Endothelial cell of umbilical vein (primary cell): ENCODE data around the gene SRPK2. TPM values are rescaled to one million over a fixed set of nuclear protein-coding genes. Genes with fewer than 3 reads are reported as not detected.

Experiments used
- BruUV-seq: library from RNA; stranded (reverse); fragments of 400-500 nt; replicated peaks from 2 replicates; lab custom pipeline; 2021; lab: Mats Ljungman, UMichigan
- CTCF ChIA-PET: fragments of 300-600, 350-600 bp; sonication (Branson Sonifier 250); formaldehyde crosslinking; loops from one replicate; lab custom pipeline; 2021; ENCODE audit warnings: antibody characterized with exemption, inconsistent platforms; lab: Charles Lee
- POLR2A ChIA-PET: fragments of 300-600, 350-600 bp; sonication (Branson Sonifier 250); formaldehyde crosslinking; loops from one replicate; lab custom pipeline; 2021; ENCODE audit warnings: antibody characterized with exemption, inconsistent platforms; lab: Charles Lee
- DNase-seq: peaks from one replicate; pipeline ENCODE4 v3.0.0-alpha.2; 2011; ENCODE audit warnings: low read depth, low spot score
- FAIRE-seq: peaks from 2 replicates; lab custom pipeline; 2011; peaks lifted over from hg19 to GRCh38; lab: Jason Lieb, UNC
- H2AFZ ChIP-seq: 2 replicates; pipeline ENCODE4 v1.6.0; 2012; ENCODE audit warnings: low read depth, low read length, control low read depth, inconsistent platforms
- H3K27ac ChIP-seq: 2 replicates; pipeline ENCODE4 v1.5.1; 2011; ENCODE audit warnings: low read depth, mild to moderate bottlenecking, control low read depth, low read length, moderate library complexity; ENCODE audit not compliant: insufficient read depth
- H3K27me3 ChIP-seq, 2 experiments: 2 replicates each; pipeline versions ENCODE4 v1.6.0 to v1.6.1; 2011; ENCODE audit warnings: low read length in 2 of 2, mixed read lengths in 1 of 2; ENCODE audit not compliant: control insufficient read depth in 2 of 2, insufficient read depth in 2 of 2
- H3K36me3 ChIP-seq, 2 experiments: 2 replicates in 1 of 2; 3 replicates in 1 of 2; pipeline ENCODE4 v1.5.1; 2011; ENCODE audit warnings: low read length in 2 of 2, mild to moderate bottlenecking in 1 of 2, moderate library complexity in 1 of 2; ENCODE audit not compliant: control insufficient read depth in 2 of 2, insufficient read depth in 2 of 2; ENCODE audit errors: extremely low read depth in 1 of 2
- H3K4me1 ChIP-seq: 3 replicates; pipeline ENCODE4 v1.5.1; 2011; ENCODE audit warnings: mild to moderate bottlenecking, low read length; ENCODE audit not compliant: control insufficient read depth, insufficient read depth; ENCODE audit errors: extremely low read depth
- H3K4me2 ChIP-seq: 2 replicates; pipeline ENCODE4 v1.6.1; 2011; ENCODE audit warnings: low read length, control low read depth, mixed read lengths; ENCODE audit not compliant: insufficient read depth
- H3K4me3 ChIP-seq, 3 experiments: fragments of 200-600 bp in 1 of 3; sonication (generic), shearing (Covaris generic) in 1 of 3; replicated peaks in 1 of 3; 2 replicates each; pipeline ENCODE4 v1.5.1; 2011 to 2016; ENCODE audit warnings: control low read depth in 3 of 3, low read length in 3 of 3, mild to moderate bottlenecking in 2 of 3, inconsistent platforms in 1 of 3, low read depth in 1 of 3, moderate library complexity in 1 of 3; ENCODE audit not compliant: insufficient read depth in 1 of 3
- H3K79me2 ChIP-seq: 2 replicates; pipeline ENCODE4 v1.6.0; 2012; ENCODE audit warnings: low read length, inconsistent platforms; ENCODE audit not compliant: control insufficient read depth, insufficient read depth
- H3K9ac ChIP-seq: replicated peaks from 2 replicates; pipeline ENCODE3; 2011; ENCODE audit warnings: low read length, control low read depth; ENCODE audit not compliant: insufficient read depth; ENCODE audit errors: extremely low read depth
- H3K9me1 ChIP-seq: replicated peaks from 3 replicates; pipeline ENCODE4 v1.6.0; 2011; ENCODE audit warnings: mild to moderate bottlenecking, low read length; ENCODE audit not compliant: control insufficient read depth, insufficient read depth; ENCODE audit errors: extremely low read depth
- H3K9me3 ChIP-seq: replicated peaks from 2 replicates; pipeline ENCODE4 v1.5.1; 2012; ENCODE audit warnings: low read length, inconsistent platforms; ENCODE audit not compliant: control insufficient read depth, insufficient read depth
- H4K20me1 ChIP-seq: replicated peaks from 2 replicates; pipeline ENCODE3; 2011; ENCODE audit warnings: mild to moderate bottlenecking, low read length; ENCODE audit not compliant: control insufficient read depth, insufficient read depth; ENCODE audit errors: extremely low read depth
- EZH2 ChIP-seq: IDR thresholded peaks from 2 replicates; pipeline ENCODE4 v1.6.1; 2012; ENCODE audit warnings: borderline replicate concordance, low read depth, mild to moderate bottlenecking, moderate library complexity, low read length, inconsistent platforms; ENCODE audit not compliant: severe bottlenecking
- FOS ChIP-seq: IDR thresholded peaks from 2 replicates; pipeline ENCODE4 v1.6.1; 2011; ENCODE audit warnings: mild to moderate bottlenecking, low read length, moderate library complexity, borderline replicate concordance; ENCODE audit not compliant: insufficient read depth
- JUN ChIP-seq: IDR thresholded peaks from 2 replicates; pipeline ENCODE4 v1.6.1; 2011; ENCODE audit warnings: borderline replicate concordance, low read depth; ENCODE audit not compliant: insufficient read length, insufficient read depth
- MYC ChIP-seq: IDR thresholded peaks from one replicate; pipeline ENCODE4 v1.6.1; 2011; ENCODE audit warnings: mild to moderate bottlenecking, low read depth, low read length
- dilution Hi-C: fragments of 300-500 bp; cut with MboI; formaldehyde crosslinking; loops from one replicate; pipeline ENCODE4 v1.15.0; 2019; ENCODE audit warnings: low sequenced_read_pairs; ENCODE audit not compliant: extremely low pct_ligation_motif_present
- intact Hi-C: fragments of 100-400 bp; cut with micrococcal nuclease; formaldehyde crosslinking; loops from one replicate; pipeline ENCODE4 v1.10.0; 2022
- polyA plus RNA-seq, 4 experiments: library from polyadenylated mRNA; depleted of rRNA in 3 of 4; stranded (reverse) in 3 of 4; unstranded in 1 of 4; fragments of >200 nt; gene quantifications; 2 replicates each; pipeline versions ENCODE4 v1.2.1 to v1.2.3, GENCODE V29; 2011 to 2012; ENCODE audit warnings: missing spikeins in 1 of 4
- total RNA-seq: library from RNA; stranded (reverse); gene quantifications from 2 replicates; pipeline ENCODE4 v1.2.3, GENCODE V29; 2021
- TF ChIP-seq, protein P1 (sequence below), 2 donors: IDR thresholded peaks; 1 replicate in 1 of 2; 2 replicates in 1 of 2; pipeline ENCODE4 v1.5.1; 2011; ENCODE audit warnings: low read length in 2 of 2, mild to moderate bottlenecking in 2 of 2, moderate library complexity in 2 of 2, control low read depth in 1 of 2, inconsistent platforms in 1 of 2, low read depth in 1 of 2; ENCODE audit not compliant: insufficient read depth in 1 of 2; ENCODE audit errors: extremely low read depth in 1 of 2

SRPK2 gene
- total and polyA plus RNA-seq, 2 donors (not counting 3 experiments of a cell fraction or from before 2014, with no cell fraction given), result 13.4 to 55.2 TPM

DNA sequence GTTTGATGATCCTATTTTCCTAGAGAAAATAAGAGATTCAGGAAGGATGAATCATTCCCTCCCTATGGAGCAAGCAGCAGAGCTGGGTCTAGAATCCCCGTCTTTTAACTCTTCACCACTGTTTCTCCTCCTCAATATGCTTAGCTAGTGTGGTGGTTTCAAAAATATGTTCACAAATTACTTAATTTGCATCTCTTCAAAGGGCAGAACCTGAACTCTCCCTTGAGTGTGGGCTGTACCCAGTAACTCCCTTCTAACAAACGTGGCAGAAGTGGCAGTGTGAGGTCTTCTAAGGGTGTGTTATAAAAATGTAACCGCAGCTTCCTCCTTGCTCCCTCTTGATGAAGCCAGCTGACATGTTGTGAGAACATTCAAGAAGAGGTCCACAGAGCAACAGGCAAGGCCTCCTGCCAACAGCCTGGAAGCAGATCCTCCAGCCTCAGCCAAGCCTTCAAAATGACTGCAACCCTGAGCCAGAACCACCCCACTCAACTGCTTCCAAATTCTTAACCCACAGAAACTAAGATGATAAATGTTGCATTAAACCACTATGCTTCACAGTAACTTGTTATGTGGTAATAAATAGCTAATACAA lies 36.6 kb downstream of the SRPK2 start:
- Histone ChIP-seq H3K4me2 (peak overlapping the region; percentile 86), H3K9me1 (no peaks in the 10 kb centered on the region), H3K79me2 (peaks cover 70% of the 10 kb centered on the region), H2AFZ (peak overlapping the region; percentile 37), H3K27me3 (no peaks in the 10 kb centered on the region), H3K9me3 (no peaks in the 10 kb centered on the region), H3K36me3 (no peaks in the 10 kb centered on the region), H3K9ac (peak overlapping the region; percentile 5), H3K4me1 (peaks cover 13% of the 10 kb centered on the region), H3K4me3 (peak overlapping the region in 1 of 3 experiments; percentile 10), H3K27ac (peak overlapping the region; percentile 65), H4K20me1 (no peaks in the 10 kb centered on the region)
- no TSS peak for BruUV-seq
- CTCF ChIA-PET, result interaction anchor here (0.7 to 1.7 kb wide), 5 partner anchors 12 to 100 kb away, joined by 3 to 5 read pairs (median 4); no protein-coding TSS in a partner anchor
- POLR2A ChIA-PET, result no interaction called here
- dilution Hi-C loops, result no loop called here
- peak; percentile 83 for FAIRE-seq
- DNase-seq, result peak; percentile 81
- TF ChIP-seq, protein P1, sequence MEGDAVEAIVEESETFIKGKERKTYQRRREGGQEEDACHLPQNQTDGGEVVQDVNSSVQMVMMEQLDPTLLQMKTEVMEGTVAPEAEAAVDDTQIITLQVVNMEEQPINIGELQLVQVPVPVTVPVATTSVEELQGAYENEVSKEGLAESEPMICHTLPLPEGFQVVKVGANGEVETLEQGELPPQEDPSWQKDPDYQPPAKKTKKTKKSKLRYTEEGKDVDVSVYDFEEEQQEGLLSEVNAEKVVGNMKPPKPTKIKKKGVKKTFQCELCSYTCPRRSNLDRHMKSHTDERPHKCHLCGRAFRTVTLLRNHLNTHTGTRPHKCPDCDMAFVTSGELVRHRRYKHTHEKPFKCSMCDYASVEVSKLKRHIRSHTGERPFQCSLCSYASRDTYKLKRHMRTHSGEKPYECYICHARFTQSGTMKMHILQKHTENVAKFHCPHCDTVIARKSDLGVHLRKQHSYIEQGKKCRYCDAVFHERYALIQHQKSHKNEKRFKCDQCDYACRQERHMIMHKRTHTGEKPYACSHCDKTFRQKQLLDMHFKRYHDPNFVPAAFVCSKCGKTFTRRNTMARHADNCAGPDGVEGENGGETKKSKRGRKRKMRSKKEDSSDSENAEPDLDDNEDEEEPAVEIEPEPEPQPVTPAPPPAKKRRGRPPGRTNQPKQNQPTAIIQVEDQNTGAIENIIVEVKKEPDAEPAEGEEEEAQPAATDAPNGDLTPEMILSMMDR (IDR thresholded peaks at IDR 0.05; ENCODE audit: extremely low read depth in 1 of 2, insufficient read depth in 1 of 2, low read depth in 1 of 2, low read length in 2 of 2), result no peak
- no peak for TF ChIP-seq EZH2
- no peak for TF ChIP-seq MYC
- TF ChIP-seq JUN, result peak; percentile 45
- peak; percentile 79 for TF ChIP-seq FOS
- intact Hi-C loops, result loop anchor here (1.0 to 5.0 kb wide), 2 partner anchors 35 to 237 kb away; partner anchors contain the start of gene SRPK2
